BLaER1 (cell line): ENCODE results near the gene SRP68.

Experiments used
- H3K27ac ChIP-seq: shearing (Covaris generic); formaldehyde crosslinking; 2 replicates; pipeline ENCODE4 v1.8.1; 2022
- H3K27me3 ChIP-seq: shearing (Covaris generic); formaldehyde crosslinking; 2 replicates; pipeline ENCODE4 v1.8.1; 2022
- H3K36me3 ChIP-seq: shearing (Covaris generic); formaldehyde crosslinking; 2 replicates; pipeline ENCODE4 v1.8.1; 2022
- H3K4me1 ChIP-seq: shearing (Covaris generic); formaldehyde crosslinking; 2 replicates; pipeline ENCODE4 v1.8.1; 2022
- H3K4me2 ChIP-seq: shearing (Covaris generic); formaldehyde crosslinking; 2 replicates; pipeline ENCODE4 v1.8.1; 2022
- H3K4me3 ChIP-seq: shearing (Covaris generic); formaldehyde crosslinking; 2 replicates; pipeline ENCODE4 v1.8.1; 2022
- H3K9ac ChIP-seq: shearing (Covaris generic); formaldehyde crosslinking; 2 replicates; pipeline ENCODE4 v1.8.1; 2022
- H3K9me3 ChIP-seq: shearing (Covaris generic); formaldehyde crosslinking; 2 replicates; pipeline ENCODE4 v1.8.1; 2022
- H4K20me1 ChIP-seq: shearing (Covaris generic); formaldehyde crosslinking; 2 replicates; pipeline ENCODE4 v1.8.1; 2022
- Cebpa-rat ChIP-seq: shearing (Covaris generic); IDR thresholded peaks from 2 replicates; pipeline ENCODE4 v1.8.1; 2022

SRP68 gene

DNA sequence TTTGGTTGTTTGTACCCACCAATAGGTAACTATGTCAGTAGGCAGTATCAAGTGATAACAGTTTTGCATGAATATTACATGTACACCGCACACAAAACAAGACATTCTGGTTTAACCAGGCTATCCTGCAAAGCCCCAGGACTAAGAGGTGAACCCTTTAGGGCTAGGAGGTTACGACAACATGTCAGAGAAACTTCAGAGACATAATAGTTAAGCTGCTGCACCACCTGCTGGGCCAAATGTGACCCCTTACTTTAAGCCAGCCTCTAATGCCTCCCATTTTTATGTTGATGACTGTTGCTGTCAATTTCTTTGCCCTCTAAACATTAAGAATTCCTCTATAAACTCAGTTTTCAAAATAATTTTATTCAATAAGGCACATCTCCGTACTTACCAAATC, 15.4 kb downstream of the SRP68 start:
- H3K4me2 ChIP-seq, result no peak overlapping the region
- no peak for TF ChIP-seq Cebpa-rat
- H3K36me3 ChIP-seq, result peaks cover 99% of the 10 kb centered on the region
- H3K4me3 ChIP-seq, result no peak overlapping the region
- H4K20me1 ChIP-seq, result no peaks in the 10 kb centered on the region
- no peak overlapping the region for H3K9ac ChIP-seq
- no peaks in the 10 kb centered on the region for H3K9me3 ChIP-seq
- H3K27ac ChIP-seq, result no peak overlapping the region
- no peaks in the 10 kb centered on the region for H3K4me1 ChIP-seq
- no peaks in the 10 kb centered on the region for H3K27me3 ChIP-seq

DNA sequence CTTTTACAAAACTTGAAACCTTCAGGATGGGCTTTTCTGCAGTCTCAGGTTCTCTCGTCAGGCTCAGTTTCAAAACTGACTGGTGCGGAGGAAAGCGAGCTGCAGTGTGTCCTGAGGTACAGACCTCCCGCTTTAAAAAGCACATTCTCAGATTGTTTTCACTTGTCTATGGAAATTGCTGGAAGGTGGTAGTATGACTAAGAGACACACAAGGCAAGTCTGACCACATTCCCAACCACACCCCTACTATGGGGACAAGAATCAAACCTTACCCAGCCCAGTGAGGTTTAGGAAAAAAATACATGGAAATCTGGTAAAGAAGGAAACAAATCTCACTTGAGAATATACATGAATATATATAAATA, 18.2 kb downstream of the SRP68 start:
- H3K9ac ChIP-seq, result no peak overlapping the region
- no peaks in the 10 kb centered on the region for H3K27me3 ChIP-seq
- H3K4me2 ChIP-seq, result no peak overlapping the region
- H3K27ac ChIP-seq, result no peak overlapping the region
- H3K4me1 ChIP-seq, result no peaks in the 10 kb centered on the region
- H3K9me3 ChIP-seq, result no peaks in the 10 kb centered on the region
- TF ChIP-seq Cebpa-rat, result no peak
- H3K36me3 ChIP-seq, result peaks cover 99% of the 10 kb centered on the region
- H3K4me3 ChIP-seq, result no peak overlapping the region
- H4K20me1 ChIP-seq, result peaks cover 21% of the 10 kb centered on the region

DNA sequence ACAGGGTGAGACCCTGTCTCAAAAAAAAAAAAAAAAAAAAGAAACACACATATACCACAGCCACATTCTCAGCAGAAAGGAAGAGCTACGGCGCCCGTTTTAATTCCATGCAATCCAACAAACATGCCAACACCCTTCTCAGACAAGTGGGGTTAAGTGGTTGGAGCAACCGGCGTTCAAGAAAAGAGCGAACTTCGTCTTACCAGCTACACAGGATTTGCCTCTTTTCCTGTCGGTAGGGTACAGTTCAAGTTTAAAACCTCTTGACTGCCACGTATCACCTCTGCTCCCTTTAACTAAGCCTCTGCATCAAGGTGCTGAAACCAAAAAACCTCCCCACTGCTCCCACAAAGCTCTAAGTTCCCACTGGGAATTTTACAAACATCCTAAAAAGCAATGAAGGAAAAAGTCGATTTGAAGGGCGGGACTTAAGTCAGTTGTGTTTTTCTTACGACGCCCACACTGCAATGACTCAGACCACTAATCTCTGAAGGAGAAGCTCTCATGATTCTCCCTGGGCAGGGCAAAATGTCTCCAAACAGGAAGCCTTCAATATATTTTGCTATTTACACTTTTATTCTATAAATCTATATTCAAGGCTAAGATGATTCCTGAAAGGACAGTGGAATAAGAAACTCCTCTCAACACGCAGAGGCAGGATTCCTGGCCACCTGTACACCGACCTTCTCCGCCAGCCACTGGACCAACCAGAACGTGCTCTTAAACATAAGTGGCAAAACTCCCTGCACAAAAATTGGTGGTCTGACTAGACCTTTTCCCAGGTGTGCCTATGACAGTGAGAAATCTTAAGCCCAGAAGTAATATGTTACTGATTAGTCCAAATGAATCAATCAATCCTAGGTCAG, 18.8 kb downstream of the SRP68 start:
- H3K36me3 ChIP-seq, result peaks cover 99% of the 10 kb centered on the region
- no peak for TF ChIP-seq Cebpa-rat

DNA sequence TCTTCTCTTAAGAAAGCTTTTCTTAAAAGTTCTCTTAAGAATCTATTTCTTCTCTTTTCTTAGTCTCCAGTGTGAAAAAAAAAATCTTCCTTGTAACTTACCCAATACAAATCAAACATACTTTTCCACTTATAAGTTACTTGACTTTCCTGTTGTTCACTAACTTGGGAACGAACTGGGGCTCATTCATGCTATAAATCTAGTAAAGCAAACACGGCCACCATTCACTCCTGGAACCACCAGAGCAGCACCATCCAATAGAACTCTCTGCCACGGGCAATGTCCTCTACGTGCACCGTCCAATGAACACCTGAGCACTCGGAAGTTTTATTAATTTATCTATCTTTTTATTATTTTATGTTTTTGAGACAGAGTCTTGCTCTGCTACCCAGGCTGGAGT, 20.8 kb downstream of the SRP68 start:
- Histone ChIP-seq H3K9ac (no peak overlapping the region), H3K4me3 (no peak overlapping the region), H3K36me3 (peaks cover 99% of the 10 kb centered on the region), H3K27me3 (no peaks in the 10 kb centered on the region), H3K4me1 (no peaks in the 10 kb centered on the region), H3K9me3 (no peaks in the 10 kb centered on the region), H3K27ac (no peak overlapping the region), H3K4me2 (no peak overlapping the region), H4K20me1 (peaks cover 35% of the 10 kb centered on the region)
- no peak for TF ChIP-seq Cebpa-rat

More for the DNA sequence above, 18.8 kb downstream of the SRP68 start:
- Histone ChIP-seq H3K4me2 (no peak overlapping the region), H4K20me1 (peaks cover 27% of the 10 kb centered on the region), H3K27ac (no peak overlapping the region), H3K27me3 (no peaks in the 10 kb centered on the region), H3K4me3 (no peak overlapping the region), H3K9me3 (no peaks in the 10 kb centered on the region), H3K4me1 (no peaks in the 10 kb centered on the region), H3K9ac (no peak overlapping the region)

DNA sequence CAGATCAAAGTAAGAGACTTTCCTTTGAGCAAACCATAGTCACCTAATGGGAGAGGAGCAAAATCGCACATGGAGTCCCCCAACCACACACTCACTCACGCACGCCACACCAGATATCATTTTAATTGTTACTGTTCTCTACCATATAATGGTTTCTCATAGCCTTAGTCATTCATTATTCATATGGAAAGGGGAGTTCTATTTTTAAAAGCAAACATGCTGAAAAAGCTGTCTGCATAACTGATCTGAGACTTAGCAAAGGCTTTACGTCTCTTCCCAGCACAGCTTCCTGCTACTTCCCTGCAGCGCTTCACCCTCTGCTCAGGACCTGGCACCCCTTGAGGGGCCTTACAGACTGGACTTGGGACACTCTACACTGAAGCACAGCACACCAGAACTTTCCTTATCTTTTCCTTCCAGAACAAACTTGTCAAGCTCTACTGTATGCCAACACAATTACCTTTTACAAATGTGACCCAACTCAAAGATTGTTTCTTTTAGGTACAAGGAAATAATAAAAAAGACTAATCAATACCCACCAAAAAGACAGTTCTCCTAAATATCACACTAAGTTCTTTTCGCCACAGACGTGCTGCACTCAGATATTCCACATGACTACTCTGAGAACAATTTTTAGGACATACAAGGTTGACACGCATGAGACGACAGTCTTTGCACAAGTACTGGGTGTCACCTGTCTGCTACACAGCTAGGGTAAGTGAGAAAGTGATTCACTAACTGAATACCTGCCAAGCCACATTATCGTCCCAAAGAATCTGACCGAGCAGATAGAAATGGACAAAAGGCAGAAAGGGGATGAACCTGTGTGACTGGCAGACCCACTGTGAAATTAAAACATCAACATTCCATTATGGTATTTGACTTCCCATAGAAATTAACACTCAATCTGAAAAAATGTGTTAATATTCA, 21.5 kb downstream of the SRP68 start:
- Histone ChIP-seq H3K4me2 (no peak overlapping the region), H3K9me3 (no peaks in the 10 kb centered on the region), H3K27ac (no peak overlapping the region), H3K4me1 (no peaks in the 10 kb centered on the region), H3K36me3 (peaks cover 99% of the 10 kb centered on the region), H3K4me3 (no peak overlapping the region), H3K9ac (no peak overlapping the region), H4K20me1 (peaks cover 35% of the 10 kb centered on the region), H3K27me3 (no peaks in the 10 kb centered on the region)
- TF ChIP-seq Cebpa-rat, result no peak

DNA sequence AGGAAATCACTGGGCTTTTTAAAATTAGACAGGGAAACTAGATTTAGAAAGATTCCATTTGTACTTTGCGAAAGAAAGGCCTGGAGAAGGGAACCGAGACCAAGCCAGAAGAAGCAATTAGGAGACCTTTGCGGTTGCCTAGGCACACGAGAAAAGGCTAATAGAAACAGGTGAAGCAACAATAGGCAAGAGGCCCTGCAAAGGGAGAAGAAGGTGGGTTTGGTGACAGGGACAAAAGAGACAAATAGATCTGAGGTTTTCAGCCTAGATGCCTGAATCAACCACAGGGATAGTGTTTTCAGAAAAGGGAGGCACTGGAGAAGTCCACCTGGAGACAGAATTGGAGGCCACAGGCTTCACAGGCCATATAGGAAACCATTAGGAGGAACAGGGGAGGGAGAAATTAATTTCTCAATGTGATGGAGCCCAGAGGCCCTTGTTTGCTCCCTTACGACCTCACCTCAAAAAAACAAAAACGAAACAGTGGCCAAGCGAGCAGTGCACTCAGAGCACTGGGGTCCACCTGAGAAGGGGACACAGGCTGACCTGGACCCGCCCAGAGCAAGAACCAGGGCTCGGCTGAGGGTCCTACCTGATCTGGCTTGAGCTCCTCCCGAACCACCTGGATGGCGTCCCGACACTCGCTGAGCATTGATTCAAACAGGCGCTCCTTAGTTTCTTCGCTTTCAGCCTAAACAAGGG, 22.3 kb downstream of the SRP68 start:
- Histone ChIP-seq H3K4me1 (no peaks in the 10 kb centered on the region), H3K27me3 (no peaks in the 10 kb centered on the region), H3K9me3 (no peaks in the 10 kb centered on the region), H3K4me3 (no peak overlapping the region), H3K9ac (0 out of 2 replicates have a peak overlapping the region, but pooled peaks have one; percentile 9), H3K36me3 (peaks cover 99% of the 10 kb centered on the region), H4K20me1 (peaks cover 35% of the 10 kb centered on the region), H3K4me2 (no peak overlapping the region), H3K27ac (no peak overlapping the region)
- no peak for TF ChIP-seq Cebpa-rat

DNA sequence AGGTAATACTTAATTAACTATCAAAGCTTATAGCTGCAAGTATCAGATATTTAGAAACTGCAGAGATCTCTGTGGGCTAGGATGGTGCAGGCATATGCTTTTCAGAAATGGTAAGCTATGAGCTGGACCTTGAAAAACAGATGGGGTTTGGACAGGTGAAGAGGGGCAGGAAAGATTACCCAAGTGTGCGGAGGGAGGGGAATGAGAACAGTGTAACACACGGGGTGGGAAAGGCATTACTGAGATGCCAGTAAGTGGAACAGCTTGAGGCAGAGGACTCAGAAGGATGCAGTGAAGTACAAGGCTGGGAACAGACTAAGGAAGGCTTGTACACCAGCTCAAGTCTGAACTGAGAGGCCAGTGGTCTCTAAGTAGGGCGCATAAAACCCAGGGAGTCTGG, 23.1 kb downstream of the SRP68 start:
- Histone ChIP-seq H3K27me3 (no peaks in the 10 kb centered on the region), H3K4me3 (no peak overlapping the region), H3K9ac (no peak overlapping the region), H3K4me1 (no peaks in the 10 kb centered on the region), H4K20me1 (peaks cover 35% of the 10 kb centered on the region), H3K9me3 (no peaks in the 10 kb centered on the region), H3K4me2 (no peak overlapping the region), H3K27ac (no peak overlapping the region), H3K36me3 (peaks cover 99% of the 10 kb centered on the region)
- no peak for TF ChIP-seq Cebpa-rat

DNA sequence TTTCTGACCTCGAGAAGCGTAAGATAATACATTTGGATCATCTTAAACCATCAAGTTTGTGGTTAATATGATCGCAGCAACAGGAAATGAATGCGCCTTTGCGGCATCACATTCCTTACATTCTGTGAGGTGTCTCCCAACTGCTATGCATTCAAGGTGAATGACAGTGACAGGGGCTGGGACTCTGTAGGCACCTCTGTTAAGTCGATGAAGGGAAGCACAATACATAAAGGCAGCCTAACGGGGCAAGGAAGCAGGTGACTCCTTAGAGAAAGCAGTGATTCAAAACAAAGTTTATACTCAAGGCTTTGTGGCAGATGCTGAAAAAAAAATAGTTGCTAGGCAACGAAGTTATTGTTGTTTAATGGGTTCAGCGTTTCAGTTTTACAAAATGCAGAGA, 23.6 kb downstream of the SRP68 start:
- TF ChIP-seq Cebpa-rat, result no peak
- Histone ChIP-seq H3K36me3 (peaks cover 99% of the 10 kb centered on the region), H3K4me3 (no peak overlapping the region), H3K27ac (no peak overlapping the region), H4K20me1 (peaks cover 35% of the 10 kb centered on the region), H3K4me2 (no peak overlapping the region), H3K9me3 (no peaks in the 10 kb centered on the region), H3K9ac (no peak overlapping the region), H3K4me1 (no peaks in the 10 kb centered on the region), H3K27me3 (no peaks in the 10 kb centered on the region)

DNA sequence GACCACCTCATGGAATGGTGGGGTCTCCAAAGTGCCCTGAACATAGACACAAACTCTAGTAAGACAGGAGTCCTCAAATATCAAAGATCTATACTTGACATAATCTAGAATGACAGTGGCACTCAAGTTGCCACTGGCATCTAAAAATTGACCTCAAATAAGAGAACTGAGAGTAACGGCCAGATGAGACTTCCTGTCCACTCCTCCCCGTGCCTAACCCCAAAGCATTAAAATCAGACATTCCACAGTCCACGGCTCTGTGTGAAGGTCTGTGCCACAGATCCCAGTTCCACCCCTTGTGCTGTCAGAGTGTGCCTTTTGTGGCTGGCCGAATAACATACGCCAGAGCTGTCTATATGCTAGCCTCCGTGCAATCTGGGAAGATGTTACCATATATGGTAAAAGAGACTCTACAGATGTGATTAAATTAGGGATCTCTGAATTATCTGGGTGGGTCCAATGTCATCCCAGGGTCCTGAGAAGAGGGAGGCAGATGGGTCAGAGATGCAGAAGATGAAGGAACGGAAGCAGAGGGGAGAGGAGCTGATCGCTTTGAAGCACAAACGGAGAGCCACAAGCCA, 24.2 kb downstream of the SRP68 start:
- H3K36me3 ChIP-seq, result peaks cover 99% of the 10 kb centered on the region
- no peak overlapping the region for H3K4me2 ChIP-seq
- H3K9ac ChIP-seq, result no peak overlapping the region
- TF ChIP-seq Cebpa-rat, result no peak
- H3K4me3 ChIP-seq, result no peak overlapping the region
- H3K27ac ChIP-seq, result no peak overlapping the region
- H3K27me3 ChIP-seq, result no peaks in the 10 kb centered on the region
- H3K4me1 ChIP-seq, result no peaks in the 10 kb centered on the region
- H3K9me3 ChIP-seq, result no peaks in the 10 kb centered on the region
- H4K20me1 ChIP-seq, result peaks cover 35% of the 10 kb centered on the region
